Keratinocyte (primary cell): ENCODE data around the gene CCDC192. TPM values are rescaled to one million over a fixed set of nuclear protein-coding genes. Genes with fewer than 3 reads are reported as not detected.
"Not testable (repeated sequence)": the region's sequence is repeated elsewhere in the genome, so short reads cannot be mapped to it uniquely, and the experiment has no call there.

Experiments used
- DNase-seq: peaks from one replicate; pipeline ENCODE4 v3.0.0-alpha.2; 2011; ENCODE audit warnings: low read depth, missing footprints, low spot score
- FAIRE-seq: peaks from 2 replicates; lab custom pipeline; 2011; peaks lifted over from hg19 to GRCh38; lab: Jason Lieb, UNC
- H2AFZ ChIP-seq: 2 replicates; pipeline ENCODE4 v1.6.0; 2012; ENCODE audit warnings: low read length, control low read depth, inconsistent platforms; ENCODE audit not compliant: control insufficient read depth
- H3K27ac ChIP-seq: 2 replicates; pipeline ENCODE4 v1.5.1; 2011; ENCODE audit warnings: low read length; ENCODE audit not compliant: control insufficient read depth, insufficient read depth
- H3K27me3 ChIP-seq: 3 replicates; pipeline ENCODE4 v1.6.0; 2011; ENCODE audit warnings: low read length; ENCODE audit not compliant: control insufficient read depth, insufficient read depth; ENCODE audit errors: extremely low read depth
- H3K36me3 ChIP-seq, 2 experiments: 2 replicates in 1 of 2; 3 replicates in 1 of 2; pipeline ENCODE4 v1.5.1; 2011; ENCODE audit warnings: low read length in 2 of 2, mild to moderate bottlenecking in 1 of 2; ENCODE audit not compliant: control insufficient read depth in 2 of 2, insufficient read depth in 2 of 2; ENCODE audit errors: extremely low read depth in 1 of 2
- H3K4me1 ChIP-seq: 3 replicates; pipeline ENCODE4 v1.5.1; 2011; ENCODE audit warnings: low read length; ENCODE audit not compliant: control insufficient read depth, insufficient read depth; ENCODE audit errors: extremely low read depth
- H3K4me2 ChIP-seq: 3 replicates; pipeline ENCODE4 v1.6.0; 2011; ENCODE audit warnings: low read depth, low read length; ENCODE audit not compliant: control insufficient read depth, insufficient read depth; ENCODE audit errors: extremely low read depth
- H3K4me3 ChIP-seq, 3 experiments: fragments of 200-600 bp in 1 of 3; sonication (generic) in 1 of 3; 2 replicates in 2 of 3; 3 replicates in 1 of 3; pipeline ENCODE4 v1.5.1; 2011 to 2016; ENCODE audit warnings: low read length in 3 of 3, mild to moderate bottlenecking in 3 of 3, control low read depth in 2 of 3, inconsistent platforms in 1 of 3, low read depth in 1 of 3, mixed read lengths in 1 of 3, mixed run types in 1 of 3, moderate library complexity in 1 of 3; ENCODE audit not compliant: control insufficient read depth in 2 of 3, insufficient read depth in 2 of 3; ENCODE audit errors: extremely low read depth in 1 of 3
- H3K79me2 ChIP-seq: 2 replicates; pipeline ENCODE4 v1.6.0; 2012; ENCODE audit warnings: low read length; ENCODE audit not compliant: control insufficient read depth, insufficient read depth
- H3K9ac ChIP-seq: 3 replicates; pipeline ENCODE4 v1.6.0; 2011; ENCODE audit warnings: low read length; ENCODE audit not compliant: control insufficient read depth, insufficient read depth; ENCODE audit errors: extremely low read depth
- H3K9me1 ChIP-seq: 3 replicates; pipeline ENCODE4 v1.6.0; 2011; ENCODE audit warnings: low read length; ENCODE audit not compliant: control insufficient read depth, insufficient read depth; ENCODE audit errors: extremely low read depth
- H3K9me3 ChIP-seq: 2 replicates; pipeline ENCODE4 v1.5.1; 2012; ENCODE audit warnings: low read depth, low read length; ENCODE audit not compliant: control insufficient read depth
- H4K20me1 ChIP-seq: 3 replicates; pipeline ENCODE4 v1.6.0; 2011; ENCODE audit warnings: low read length; ENCODE audit not compliant: control insufficient read depth, insufficient read depth; ENCODE audit errors: extremely low read depth
- CTCF ChIP-seq, 3 experiments: IDR thresholded peaks in 1 of 3; conservative IDR thresholded peaks in 1 of 3; optimal IDR thresholded peaks in 1 of 3; 2 replicates in 2 of 3; 3 replicates in 1 of 3; pipeline versions ENCODE3 to v1.5.1; 2011; ENCODE audit warnings: low read length in 3 of 3, mild to moderate bottlenecking in 3 of 3, moderate library complexity in 2 of 3, control low read depth in 1 of 3, inconsistent platforms in 1 of 3; ENCODE audit not compliant: insufficient read depth in 2 of 3; ENCODE audit errors: extremely low read depth in 1 of 3
- EZH2 ChIP-seq: IDR thresholded peaks from one replicate; pipeline ENCODE4 v1.6.1; 2012; ENCODE audit warnings: inconsistent platforms, mild to moderate bottlenecking, low read length, moderate library complexity
- dilution Hi-C: fragments of 300-500 bp; cut with MboI; formaldehyde crosslinking; loops from one replicate; pipeline ENCODE4 v1.7.0; 2020; ENCODE audit warnings: low sequenced_read_pairs; ENCODE audit not compliant: extremely low pct_ligation_motif_present
- polyA plus RNA-seq, 5 experiments: library from polyadenylated mRNA; depleted of rRNA in 3 of 5; stranded (reverse) in 3 of 5; stranded (forward) in 1 of 5; unstranded in 1 of 5; fragments of >200 nt; gene quantifications; 1 replicate in 1 of 5; 2 replicates in 3 of 5; 3 replicates in 1 of 5; pipeline versions ENCODE4 v1.2.1 to v1.2.3, GENCODE V29; 2011 to 2012; ENCODE audit warnings: missing spikeins in 2 of 5, low read depth in 1 of 5, low replicate concordance in 1 of 5

CCDC192 gene
- polyA plus RNA-seq, 1 donor (not counting 4 experiments of a cell fraction or from before 2014, with no cell fraction given) = not detected

- dilution Hi-C loops = no loop called here
- Histone ChIP-seq H4K20me1 (no peaks in the 10 kb centered on the region), H3K79me2 (no peaks in the 10 kb centered on the region), H3K4me2 (no peak overlapping the region), H3K4me3 (no peak overlapping the region), H3K9ac (no peak overlapping the region), H3K9me1 (no peaks in the 10 kb centered on the region), H3K27me3 (no peaks in the 10 kb centered on the region), H3K9me3 (no peaks in the 10 kb centered on the region), H2AFZ (no peak overlapping the region), H3K36me3 (no peaks in the 10 kb centered on the region), H3K4me1 (no peaks in the 10 kb centered on the region), H3K27ac (no peak overlapping the region)
- DNase-seq (no peak), FAIRE-seq (peak; percentile 46)
- TF ChIP-seq EZH2 = no peak
- no peak for TF ChIP-seq CTCF (optimal IDR thresholded peaks at IDR 0.05 in 1 of 3, IDR thresholded peaks at IDR 0.05 in 1 of 3, conservative IDR thresholded peaks at IDR 0.05 in 1 of 3; ENCODE audit: extremely low read depth in 1 of 3, insufficient read depth in 2 of 3, low read length in 3 of 3)
Observed at GRCh38 chr5:127673117-127673800, 29.9 kb upstream of the CCDC192 start.

- H3K9ac ChIP-seq, H3K27ac ChIP-seq, H4K20me1 ChIP-seq, H3K27me3 ChIP-seq, H3K9me3 ChIP-seq, FAIRE-seq, H3K9me1 ChIP-seq, H3K4me3 ChIP-seq, H2AFZ ChIP-seq, DNase-seq, H3K4me1 ChIP-seq, H3K36me3 ChIP-seq, H3K4me2 ChIP-seq, dilution Hi-C loops, H3K79me2 ChIP-seq: not testable (repeated sequence)
Observed at GRCh38 chr5:127676951-127677350, 26.2 kb upstream of the CCDC192 start.

GRCh38 chr5:127679691-127680330 lies 23.4 kb upstream of the CCDC192 start:
- H3K27me3 ChIP-seq, H3K9me1 ChIP-seq, FAIRE-seq, H3K4me1 ChIP-seq, H3K4me2 ChIP-seq, H4K20me1 ChIP-seq, H3K79me2 ChIP-seq, DNase-seq, dilution Hi-C loops, H3K4me3 ChIP-seq, H3K27ac ChIP-seq, H3K9ac ChIP-seq, H3K9me3 ChIP-seq, H2AFZ ChIP-seq, H3K36me3 ChIP-seq: not testable (repeated sequence)
